HepG2 (cell line): Measurements from ENCODE around the gene TWNK. TPM values are rescaled to one million over a fixed set of nuclear protein-coding genes. Genes with fewer than 3 reads are reported as not detected.
A peak's percentile ranks its signal among the peaks of the same experiment; 100 is the strongest.

Experiments used
- ATF6 ChIP-seq: sonication (generic); formaldehyde crosslinking; conservative IDR thresholded peaks from 2 replicates; pipeline ENCODE4 v1.4.0; 2020; ENCODE audit warnings: missing genetic modification reagents
- CBX5 ChIP-seq: sonication (generic); formaldehyde crosslinking; IDR thresholded peaks from 2 replicates; pipeline ENCODE4 v1.4.0; 2020; ENCODE audit warnings: missing genetic modification reagents, borderline replicate concordance
- CHD2 ChIP-seq: IDR thresholded peaks from 2 replicates; pipeline ENCODE4 v1.6.1; 2011; ENCODE audit warnings: low read depth, low read length, improper control_type of control experiment
- CREB1 ChIP-seq, 2 experiments: fragments of 450-650 bp in 1 of 2; IDR thresholded peaks; 2 replicates each; pipeline ENCODE4 v1.6.1; 2016 to 2017; ENCODE audit warnings: control low read depth in 1 of 2, mild to moderate bottlenecking in 1 of 2, missing compliant biosample characterization in 1 of 2, missing genetic modification characterization in 1 of 2
- CREM ChIP-seq, 2 experiments: sonication (generic) in 1 of 2; formaldehyde crosslinking in 1 of 2; IDR thresholded peaks; 2 replicates each; pipeline versions ENCODE4 v1.4.0 to v1.6.1; 2016 to 2020; ENCODE audit warnings: antibody characterized with exemption in 1 of 2, mild to moderate bottlenecking in 1 of 2, missing genetic modification reagents in 1 of 2
- EED ChIP-seq: sonication (generic); formaldehyde crosslinking; IDR thresholded peaks from 2 replicates; pipeline ENCODE4 v1.5.0; 2020; ENCODE audit warnings: mild to moderate bottlenecking, missing genetic modification reagents
- ELF1 ChIP-seq: sonication (generic); formaldehyde crosslinking; IDR thresholded peaks from 2 replicates; pipeline ENCODE4 v1.4.0; 2020; ENCODE audit warnings: missing genetic modification reagents
- HES4 ChIP-seq: sonication (generic); formaldehyde crosslinking; IDR thresholded peaks from 2 replicates; pipeline ENCODE4 v1.9.0; 2021; ENCODE audit warnings: mild to moderate bottlenecking, missing genetic modification reagents, borderline replicate concordance
- HOXD1 ChIP-seq: sonication (generic); formaldehyde crosslinking; IDR thresholded peaks from 2 replicates; pipeline ENCODE4 v1.5.0; 2020; ENCODE audit warnings: missing genetic modification reagents
- KDM3A ChIP-seq: IDR thresholded peaks from 2 replicates; pipeline ENCODE4 v1.6.1; 2018; ENCODE audit warnings: low read depth, missing compliant biosample characterization
- MYC ChIP-seq: sonication (generic); formaldehyde crosslinking; IDR thresholded peaks from 2 replicates; pipeline ENCODE4 v1.9.0; 2021; ENCODE audit warnings: missing genetic modification reagents, borderline replicate concordance
- NFE2L2 ChIP-seq: fragments of 150-350 bp; IDR thresholded peaks from 2 replicates; pipeline ENCODE4 v1.6.1; 2014; ENCODE audit warnings: low read length
- NR1H2 ChIP-seq: sonication (generic); formaldehyde crosslinking; IDR thresholded peaks from 2 replicates; pipeline ENCODE4 v1.8.1; 2022; ENCODE audit warnings: low read depth, missing genetic modification reagents, borderline replicate concordance
- RBM39 ChIP-seq: fragments of 200-400 bp; formaldehyde crosslinking; IDR thresholded peaks from one replicate; pipeline ENCODE4 v1.6.1; 2018; ENCODE audit warnings: antibody characterized with exemption, mild to moderate bottlenecking, low read depth, low read length; ENCODE audit not compliant: poor library complexity, severe bottlenecking
- SP1 ChIP-seq, 2 experiments: fragments of 450-650 bp in 1 of 2; sonication (generic) in 1 of 2; formaldehyde crosslinking in 1 of 2; IDR thresholded peaks; 2 replicates each; pipeline versions ENCODE4 v1.4.0 to v1.6.1; 2016 to 2020; ENCODE audit warnings: missing genetic modification reagents in 1 of 2
- ZBTB1 ChIP-seq: sonication (generic); formaldehyde crosslinking; IDR thresholded peaks from 2 replicates; pipeline ENCODE4 v1.4.0; 2020; ENCODE audit warnings: missing genetic modification reagents, borderline replicate concordance
- ZGPAT ChIP-seq: IDR thresholded peaks from 2 replicates; pipeline ENCODE4 v1.6.1; 2016; ENCODE audit warnings: mild to moderate bottlenecking
- ZNF138 ChIP-seq: sonication (generic); formaldehyde crosslinking; IDR thresholded peaks from 2 replicates; pipeline ENCODE4 v1.5.0; 2020; ENCODE audit warnings: mild to moderate bottlenecking, low read depth, missing genetic modification reagents
- ZNF20 ChIP-seq: sonication (generic); formaldehyde crosslinking; IDR thresholded peaks from 2 replicates; pipeline ENCODE4 v1.4.0; 2020; ENCODE audit warnings: mild to moderate bottlenecking, moderate library complexity, missing genetic modification reagents
- ZNF292 ChIP-seq: sonication (generic); formaldehyde crosslinking; IDR thresholded peaks from 2 replicates; pipeline ENCODE4 v1.8.1; 2022; ENCODE audit warnings: mild to moderate bottlenecking, low read depth, missing genetic modification reagents, borderline replicate concordance
- ZNF414 ChIP-seq: sonication (generic); formaldehyde crosslinking; IDR thresholded peaks from 2 replicates; pipeline ENCODE4 v1.5.0; 2020; ENCODE audit warnings: missing genetic modification reagents
- ZNF589 ChIP-seq: sonication (generic); formaldehyde crosslinking; conservative IDR thresholded peaks from 2 replicates; pipeline ENCODE4 v1.8.0; 2022; ENCODE audit warnings: mild to moderate bottlenecking, moderate library complexity, missing genetic modification reagents
- ZNF746 ChIP-seq: sonication (generic); formaldehyde crosslinking; IDR thresholded peaks from 2 replicates; pipeline ENCODE4 v1.8.0; 2022; ENCODE audit warnings: mild to moderate bottlenecking, missing genetic modification reagents
- ZNF766 ChIP-seq: sonication (generic); formaldehyde crosslinking; IDR thresholded peaks from 2 replicates; pipeline ENCODE4 v1.5.0; 2020; ENCODE audit warnings: missing genetic modification reagents, borderline replicate concordance
- ZNF792 ChIP-seq: IDR thresholded peaks from 2 replicates; pipeline ENCODE4 v1.6.1; 2016
- ZSCAN9 ChIP-seq: IDR thresholded peaks from 2 replicates; pipeline ENCODE4 v1.6.1; 2016; ENCODE audit warnings: borderline replicate concordance
- polyA plus RNA-seq, 8 experiments: library from polyadenylated mRNA; depleted of rRNA in 3 of 8; stranded (reverse) in 7 of 8; unstranded in 1 of 8; fragments of >200 nt; fragmentation: Illumina TruSeq in 4 of 8; extraction: Trizol in 4 of 8; gene quantifications; 2 replicates each; pipeline versions ENCODE4 v1.2.1 to v1.2.3, GENCODE V29; 2011 to 2016; ENCODE audit warnings: low read depth in 4 of 8, missing spikeins in 1 of 8, mixed read lengths in 1 of 8; ENCODE audit not compliant: insufficient read depth in 1 of 8
- total RNA-seq, 5 experiments: library from RNA; depleted of rRNA; stranded (reverse); fragments of >200 nt; fragmentation: Illumina TruSeq; extraction: Trizol; gene quantifications; 2 replicates each; pipeline ENCODE4 v1.2.3, GENCODE V29; 2016; ENCODE audit warnings: low read depth in 1 of 5

Gene TWNK
- total and polyA plus RNA-seq, 2 of the 13 experiments (the other 11 are each of a cell fraction or from before 2014, with no cell fraction given): 10.7 to 16.5 TPM

- TF ChIP-seq ATF6 (no peak), ZNF414 (CRISPR knock-in tag) (no peak; the same call in 1 of the 2 replicates), NFE2L2 (no peak), RBM39 (no peak), SP1 (IDR thresholded peaks at IDR 0.05) (no peak), SP1 (CRISPR knock-in tag; IDR thresholded peaks at IDR 0.05) (no peak; the same call in 1 of the 2 replicates), CREB1 (IDR thresholded peaks at IDR 0.05) (no peak), CREB1 (CRISPR knock-in tag; IDR thresholded peaks at IDR 0.05) (no peak), ZBTB1 (CRISPR knock-in tag) (no peak), NR1H2 (CRISPR knock-in tag) (no peak), CBX5 (CRISPR knock-in tag) (0 out of 2 replicates have a peak, but pooled peaks have one; percentile 13), CREM (IDR thresholded peaks at IDR 0.05) (no peak), CREM (CRISPR knock-in tag; IDR thresholded peaks at IDR 0.05) (no peak), ZNF292 (CRISPR knock-in tag) (0 out of 2 replicates have a peak, but pooled peaks have one; percentile 15), HES4 (CRISPR knock-in tag) (no peak), MYC (peak; percentile 67; the same call in 1 of the 2 replicates), ZSCAN9 (no peak), ZNF138 (no peak), KDM3A (CRISPR knock-in tag) (no peak), ZNF766 (CRISPR knock-in tag) (no peak), ZNF746 (CRISPR knock-in tag) (no peak), HOXD1 (CRISPR knock-in tag) (no peak), ELF1 (CRISPR knock-in tag) (no peak), CHD2 (no peak), ZNF792 (peak; percentile 78), ZGPAT (CRISPR knock-in tag) (peak; percentile 40; the same call in 1 of the 2 replicates), ZNF589 (CRISPR knock-in tag) (peak; percentile 32; the same call in 1 of the 2 replicates), ZNF20 (no peak), EED (no peak)
These were observed 25.4 kb downstream of the TWNK start (continued) for GRCh38 chr10:101012525-101013364.
